A673 (cell line): ENCODE results near the gene RGMA. TPM values are rescaled to one million over a fixed set of nuclear protein-coding genes. Genes with fewer than 3 reads are reported as not detected.
A peak's percentile ranks its signal among the peaks of the same experiment; 100 is the strongest.

ENCODE experiments used
- BruUV-seq: library from RNA; stranded (reverse); fragments of 400-500 nt; replicated peaks from 2 replicates; lab custom pipeline; 2021; lab: Mats Ljungman, UMichigan
- CTCF ChIA-PET: fragments of 300-600 bp; sonication (Branson Sonifier 250); formaldehyde crosslinking; loops from one replicate; lab custom pipeline; 2022; ENCODE audit warnings: antibody characterized with exemption; lab: Charles Lee
- POLR2A ChIA-PET: fragments of 300-600 bp; sonication (Branson Sonifier 250); formaldehyde crosslinking; loops from one replicate; lab custom pipeline; 2022; ENCODE audit warnings: antibody characterized with exemption; ENCODE audit not compliant: low non-redundant PET; lab: Charles Lee
- DNase-seq: peaks from one replicate; pipeline ENCODE4 v3.0.0-alpha.2; 2015; ENCODE audit warnings: low spot score
- H3K27ac ChIP-seq: fragments of 200-600 bp; sonication (generic); 2 replicates; pipeline ENCODE4 v1.5.1; 2016; ENCODE audit warnings: mixed run types, low read depth, mild to moderate bottlenecking, mixed read lengths, antibody characterized with exemption, low read length; ENCODE audit not compliant: poor library complexity, severe bottlenecking
- H3K27me3 ChIP-seq: fragments of 200-600 bp; sonication (generic); replicated peaks from 2 replicates; pipeline ENCODE4 v1.6.1; 2017; ENCODE audit warnings: mixed run types, low read depth, mild to moderate bottlenecking, mixed read lengths, antibody characterized with exemption, low read length; ENCODE audit not compliant: insufficient read depth, poor library complexity
- H3K36me3 ChIP-seq: fragments of 200-600 bp; sonication (generic); 2 replicates; pipeline ENCODE4 v1.6.1; 2016; ENCODE audit warnings: mixed run types, mild to moderate bottlenecking, mixed read lengths, antibody characterized with exemption, low read length; ENCODE audit not compliant: insufficient read depth, poor library complexity, severe bottlenecking
- H3K4me1 ChIP-seq: fragments of 200-600 bp; sonication (generic); 2 replicates; pipeline ENCODE4 v1.6.1; 2017; ENCODE audit warnings: mixed run types, mild to moderate bottlenecking, mixed read lengths, antibody characterized with exemption, low read length; ENCODE audit not compliant: insufficient read depth, poor library complexity, severe bottlenecking
- H3K4me3 ChIP-seq: fragments of 200-600 bp; sonication (generic); 2 replicates; pipeline ENCODE4 v1.5.1; 2016; ENCODE audit warnings: low read depth, mixed run types, mild to moderate bottlenecking, mixed read lengths, low read length; ENCODE audit not compliant: poor library complexity, severe bottlenecking
- H3K9me3 ChIP-seq: fragments of 200-600 bp; sonication (generic); 2 replicates; pipeline ENCODE4 v1.6.1; 2016; ENCODE audit warnings: mixed run types, low read depth, mild to moderate bottlenecking, mixed read lengths, antibody characterized with exemption, low read length; ENCODE audit not compliant: poor library complexity, severe bottlenecking
- CTCF ChIP-seq: fragments of 300-800, 200-600 bp; sonication (generic); conservative IDR thresholded peaks from 2 replicates; pipeline ENCODE4 v1.5.1; 2017; ENCODE audit warnings: low read depth, mild to moderate bottlenecking, antibody characterized with exemption, low read length, moderate library complexity, mixed read lengths
- EZH2 ChIP-seq: fragments of 200-600 bp; sonication (generic); IDR thresholded peaks from 2 replicates; pipeline ENCODE4 v1.6.1; 2017; ENCODE audit warnings: borderline replicate concordance, low read depth, mild to moderate bottlenecking, mixed read lengths, antibody characterized with exemption, low read length; ENCODE audit not compliant: poor library complexity, severe bottlenecking
- intact Hi-C: fragments of 100-400 bp; cut with micrococcal nuclease; formaldehyde crosslinking; loops from one replicate; pipeline ENCODE4 v1.10.0; 2022; ENCODE audit not compliant: unreplicated experiment
- total RNA-seq: library from RNA; stranded (reverse); gene quantifications from 2 replicates; pipeline ENCODE4 v1.2.3, GENCODE V29; 2021

Gene RGMA
- total RNA-seq, 1 experiment from 2014 or later, result 5.0 TPM

DNA sequence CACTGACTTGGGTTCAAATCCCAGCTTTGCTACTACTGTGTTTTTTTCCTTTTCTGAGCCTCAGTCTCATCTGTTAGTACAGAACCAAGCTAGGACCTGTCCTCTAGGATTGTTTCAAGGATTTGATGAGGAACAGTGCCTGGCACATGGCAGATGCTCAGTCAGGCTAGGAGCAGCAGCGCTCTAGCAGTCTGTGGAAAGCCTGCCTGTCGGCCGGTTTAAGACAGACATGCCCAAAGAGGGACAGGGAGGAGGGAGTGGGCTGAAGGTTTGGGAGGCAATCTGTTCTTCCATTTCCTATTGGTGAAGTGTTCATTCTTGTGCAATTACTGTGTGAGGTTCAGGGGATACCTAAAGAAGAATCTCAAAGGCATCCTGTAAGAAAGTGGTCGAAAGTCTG, 35.1 kb upstream of the RGMA start:
- no peak for TF ChIP-seq CTCF
- no peak for TF ChIP-seq EZH2

GRCh38 chr15:93121973-93122910, 33.2 kb upstream of the RGMA start:
- intact Hi-C loops, result no loop called here
- Histone ChIP-seq H3K4me1 (peaks cover 15% of the 10 kb centered on the region), H3K4me3 (no peak overlapping the region), H3K27ac (no peak overlapping the region), H3K27me3 (no peaks in the 10 kb centered on the region), H3K36me3 (no peaks in the 10 kb centered on the region), H3K9me3 (no peaks in the 10 kb centered on the region)
- no peak for TF ChIP-seq CTCF
- CTCF ChIA-PET, result no interaction called here
- BruUV-seq, result no TSS peak
- POLR2A ChIA-PET, result no interaction called here
- DNase-seq, result peak; percentile 40

More for the DNA sequence above, 35.1 kb upstream of the RGMA start:
- Histone ChIP-seq H3K4me1 (peaks cover 15% of the 10 kb centered on the region), H3K27me3 (no peaks in the 10 kb centered on the region), H3K4me3 (no peak overlapping the region), H3K9me3 (no peaks in the 10 kb centered on the region), H3K27ac (no peak overlapping the region), H3K36me3 (no peaks in the 10 kb centered on the region)
- intact Hi-C loops, result no loop called here
- CTCF ChIA-PET, result no interaction called here
- DNase-seq, result no peak
- no TSS peak for BruUV-seq
- POLR2A ChIA-PET, result no interaction called here

- H3K9me3 ChIP-seq, result no peaks in the 10 kb centered on the region
- POLR2A ChIA-PET, result no interaction called here
Observed at GRCh38 chr15:93121107-93121506, 32.1 kb upstream of the RGMA start.

More at GRCh38 chr15:93121107-93121506, 32.1 kb upstream of the RGMA start:
- no peak overlapping the region for H3K4me3 ChIP-seq
- no peak overlapping the region for H3K27ac ChIP-seq
- peak; percentile 36 for DNase-seq
- intact Hi-C loops, result no loop called here
- H3K27me3 ChIP-seq, result no peaks in the 10 kb centered on the region
- H3K36me3 ChIP-seq, result no peaks in the 10 kb centered on the region
- TF ChIP-seq CTCF (no peak), EZH2 (no peak)
- BruUV-seq, result no TSS peak
- CTCF ChIA-PET, result no interaction called here
- H3K4me1 ChIP-seq, result peaks cover 15% of the 10 kb centered on the region
